GM12878 (cell line): ENCODE results near the gene ZSCAN4. TPM values are rescaled to one million over a fixed set of nuclear protein-coding genes. Genes with fewer than 3 reads are reported as not detected.

Experiments used
- ATF7 ChIP-seq: fragments of 450-650 bp; IDR thresholded peaks from 2 replicates; pipeline ENCODE4 v1.6.1; 2016; ENCODE audit warnings: low read depth, mild to moderate bottlenecking
- BCL11A ChIP-seq: IDR thresholded peaks from 2 replicates; pipeline ENCODE4 v1.6.1; 2011; ENCODE audit warnings: low read depth, low read length
- CBX3 ChIP-seq: fragments of 200-600 bp; sonication (generic); IDR thresholded peaks from 2 replicates; pipeline ENCODE4 v1.6.1; 2016; ENCODE audit warnings: low read depth, borderline replicate concordance
- CBX5 ChIP-seq: sonication (generic); IDR thresholded peaks from 2 replicates; pipeline ENCODE4 v1.6.1; 2016; ENCODE audit warnings: low read depth, moderate library complexity, mild to moderate bottlenecking, inconsistent platforms
- CEBPB ChIP-seq, 2 experiments: fragments of 150-350 bp in 1 of 2; IDR thresholded peaks; 2 replicates each; pipeline ENCODE4 v1.6.1; 2012 to 2014; ENCODE audit warnings: low read depth in 2 of 2, low read length in 2 of 2, borderline replicate concordance in 1 of 2, inconsistent platforms in 1 of 2
- CHD1 ChIP-seq: IDR thresholded peaks from 2 replicates; pipeline ENCODE4 v1.6.1; 2012; ENCODE audit warnings: low read depth, low read length, improper control_type of control experiment
- CHD2 ChIP-seq: IDR thresholded peaks from 2 replicates; pipeline ENCODE4 v1.6.1; 2011; ENCODE audit warnings: low read depth, low read length, improper control_type of control experiment, borderline replicate concordance
- CTCF ChIP-seq, 3 experiments: IDR thresholded peaks in 2 of 3; conservative IDR thresholded peaks in 1 of 3; 2 replicates each; pipeline ENCODE4 v1.5.1; 2011; ENCODE audit warnings: low read depth in 3 of 3, low read length in 3 of 3, mild to moderate bottlenecking in 3 of 3, control low read depth in 2 of 3, moderate library complexity in 2 of 3, inconsistent platforms in 1 of 3, mixed read lengths in 1 of 3; ENCODE audit not compliant: control insufficient read depth in 2 of 3, insufficient read depth in 1 of 3; ENCODE audit errors: extremely low read depth in 1 of 3
- CUX1 ChIP-seq: IDR thresholded peaks from 2 replicates; pipeline ENCODE4 v1.6.1; 2012; ENCODE audit warnings: improper control_type of control experiment, low read depth, low read length; ENCODE audit not compliant: insufficient replicate concordance
- DPF2 ChIP-seq: fragments of 450-650 bp; IDR thresholded peaks from 2 replicates; pipeline ENCODE4 v1.6.1; 2017; ENCODE audit warnings: mild to moderate bottlenecking
- GABPA ChIP-seq: IDR thresholded peaks from 2 replicates; pipeline ENCODE4 v1.6.1; 2014; ENCODE audit warnings: antibody characterized with exemption, low read depth, mild to moderate bottlenecking, inconsistent platforms
- HDGF ChIP-seq: fragments of 450-650 bp; IDR thresholded peaks from 2 replicates; pipeline ENCODE4 v1.6.1; 2016; ENCODE audit warnings: antibody characterized with exemption
- IKZF2 ChIP-seq, 2 experiments: fragments of 450-650 bp; IDR thresholded peaks; 2 replicates each; pipeline ENCODE4 v1.6.1; 2017; ENCODE audit warnings: mild to moderate bottlenecking in 2 of 2, moderate library complexity in 2 of 2
- NFXL1 ChIP-seq: fragments of 450-650 bp; IDR thresholded peaks from 2 replicates; pipeline ENCODE4 v1.6.1; 2017; ENCODE audit warnings: antibody characterized with exemption, mild to moderate bottlenecking, borderline replicate concordance
- PML ChIP-seq: IDR thresholded peaks from 2 replicates; pipeline ENCODE4 v1.6.1; 2012; ENCODE audit warnings: low read length, inconsistent platforms
- RAD21 ChIP-seq: IDR thresholded peaks from 2 replicates; pipeline ENCODE4 v1.6.1; 2011; ENCODE audit warnings: mild to moderate bottlenecking, low read depth, low read length, moderate library complexity; ENCODE audit not compliant: insufficient read depth
- RAD51 ChIP-seq: fragments of 450-650 bp; IDR thresholded peaks from 2 replicates; pipeline ENCODE4 v1.6.1; 2016; ENCODE audit warnings: moderate library complexity, mild to moderate bottlenecking, inconsistent platforms
- RUNX3 ChIP-seq: IDR thresholded peaks from 2 replicates; pipeline ENCODE4 v1.6.1; 2012; ENCODE audit warnings: low read length, inconsistent platforms
- SIN3A ChIP-seq: IDR thresholded peaks from 2 replicates; pipeline ENCODE4 v1.6.1; 2012; ENCODE audit warnings: low read depth, low read length, improper control_type of control experiment
- SMAD5 ChIP-seq: IDR thresholded peaks from 2 replicates; pipeline ENCODE4 v1.6.1; 2016; ENCODE audit warnings: antibody characterized with exemption, low read depth
- SREBF1 ChIP-seq: IDR thresholded peaks from 2 replicates; pipeline ENCODE4 v1.6.1; 2012; ENCODE audit warnings: mild to moderate bottlenecking, low read length
- ZBTB33 ChIP-seq: fragments of 450-650 bp; IDR thresholded peaks from 2 replicates; pipeline ENCODE4 v1.6.1; 2017; ENCODE audit warnings: mild to moderate bottlenecking
- ZNF217 ChIP-seq: fragments of 450-650 bp; IDR thresholded peaks from 2 replicates; pipeline ENCODE4 v1.6.1; 2017; ENCODE audit warnings: antibody characterized with exemption, mild to moderate bottlenecking
- polyA plus RNA-seq, 11 experiments: library from polyadenylated mRNA; depleted of rRNA in 4 of 11; unstranded in 6 of 11; stranded (reverse) in 5 of 11; fragments of >200 nt; fragmentation: Nextera tagmentation in 4 of 11; fragmentation: Illumina TruSeq in 1 of 11; extraction: Ambion mirVana in 4 of 11; extraction: Trizol in 1 of 11; gene quantifications; 1 replicate in 1 of 11; 2 replicates in 10 of 11; pipeline versions ENCODE4 v1.2.1 to v1.2.3, GENCODE V29; 2011 to 2016; ENCODE audit warnings: inconsistent platforms in 2 of 11, missing spikeins in 2 of 11, low read depth in 1 of 11
- total RNA-seq, 4 experiments: library from RNA; depleted of rRNA in 3 of 4; stranded (reverse); fragments of >200 nt in 3 of 4; fragmentation: Illumina TruSeq in 1 of 4; extraction: Trizol in 1 of 4; gene quantifications; 2 replicates each; pipeline versions ENCODE4 v1.2.1 to v1.2.3, GENCODE V29; 2013 to 2021

ZSCAN4 gene
- total and polyA plus RNA-seq, 10 of the 15 experiments (the other 5 are each of a cell fraction or from before 2014, with no cell fraction given), result 0.04 to 0.10 (median 0.06) TPM; not detected in 7

GRCh38 chr19:57620673-57621348 lies 47.9 kb upstream of the ZSCAN4 start (continued):
- TF ChIP-seq CHD2 (no peak), IKZF2 (IDR thresholded peaks at IDR 0.05) (no peak), RUNX3 (no peak), NFXL1 (no peak), CEBPB (IDR thresholded peaks at IDR 0.05; ENCODE audit: borderline replicate concordance in 1 of 2, low read depth in 2 of 2, low read length in 2 of 2) (no peak), HDGF (no peak), CTCF (IDR thresholded peaks at IDR 0.05 in 2 of 3, conservative IDR thresholded peaks at IDR 0.05 in 1 of 3; ENCODE audit: control insufficient read depth in 2 of 3, extremely low read depth in 1 of 3, insufficient read depth in 1 of 3, low read depth in 3 of 3, low read length in 3 of 3) (no peak), ZNF217 (peak; percentile 85; the same call in 1 of the 2 replicates), CBX5 (peak; percentile 98), DPF2 (no peak), BCL11A (no peak), PML (no peak), CBX3 (0 out of 2 replicates have a peak, but pooled peaks have one; percentile 72), RAD51 (no peak), SIN3A (no peak), GABPA (no peak), SMAD5 (no peak), CUX1 (no peak), SREBF1 (no peak), ZBTB33 (no peak; the same call in 1 of the 2 replicates), ATF7 (no peak), CHD1 (no peak), RAD21 (no peak)
